Keratinocyte (primary cell): ENCODE measurements around the gene FTO.

Source experiments
- EZH2 ChIP-seq: IDR thresholded peaks from one replicate; pipeline ENCODE4 v1.6.1; 2012; ENCODE audit warnings: inconsistent platforms, mild to moderate bottlenecking, low read length, moderate library complexity
- TF ChIP-seq, protein P1 (sequence below), 3 experiments: IDR thresholded peaks in 1 of 3; conservative IDR thresholded peaks in 1 of 3; optimal IDR thresholded peaks in 1 of 3; 2 replicates in 2 of 3; 3 replicates in 1 of 3; pipeline versions ENCODE3 to v1.5.1; 2011; ENCODE audit warnings: low read length in 3 of 3, mild to moderate bottlenecking in 3 of 3, moderate library complexity in 2 of 3, control low read depth in 1 of 3, inconsistent platforms in 1 of 3; ENCODE audit not compliant: insufficient read depth in 2 of 3; ENCODE audit errors: extremely low read depth in 1 of 3

DNA sequence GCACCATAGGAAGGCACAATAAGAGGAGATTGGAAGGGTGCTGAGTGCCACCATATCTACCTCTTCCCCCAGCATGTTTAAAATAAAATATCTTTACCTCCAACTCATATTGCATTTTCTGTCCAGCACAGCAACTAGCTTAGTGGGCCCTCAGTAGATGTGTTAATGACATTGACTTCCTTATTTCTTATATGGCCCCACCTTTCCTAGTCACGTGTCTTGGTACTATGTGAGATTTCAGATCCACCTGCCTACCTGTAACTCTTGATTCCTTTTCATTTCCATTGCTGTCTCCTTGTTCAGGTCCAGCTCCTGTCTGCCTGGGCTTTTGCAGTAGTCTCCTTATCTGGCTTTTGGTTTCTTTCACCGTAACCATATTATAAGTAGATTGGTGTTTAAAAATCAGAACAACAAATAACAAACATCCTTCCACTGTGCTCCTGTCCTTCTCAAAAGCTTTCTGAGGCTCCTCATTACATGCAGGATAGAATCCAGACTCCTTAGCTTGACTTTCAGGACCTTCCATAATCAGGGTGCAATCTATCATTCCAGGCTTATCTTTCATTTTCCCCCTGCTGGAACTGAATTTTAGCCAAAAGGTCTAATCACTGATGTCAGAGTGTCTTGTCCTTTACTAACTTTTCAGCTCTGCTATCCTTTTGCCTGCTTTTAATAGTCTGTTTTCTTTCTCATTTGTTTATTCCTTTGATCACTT lies 71.3 kb downstream of the FTO start:
- TF ChIP-seq, protein P1, sequence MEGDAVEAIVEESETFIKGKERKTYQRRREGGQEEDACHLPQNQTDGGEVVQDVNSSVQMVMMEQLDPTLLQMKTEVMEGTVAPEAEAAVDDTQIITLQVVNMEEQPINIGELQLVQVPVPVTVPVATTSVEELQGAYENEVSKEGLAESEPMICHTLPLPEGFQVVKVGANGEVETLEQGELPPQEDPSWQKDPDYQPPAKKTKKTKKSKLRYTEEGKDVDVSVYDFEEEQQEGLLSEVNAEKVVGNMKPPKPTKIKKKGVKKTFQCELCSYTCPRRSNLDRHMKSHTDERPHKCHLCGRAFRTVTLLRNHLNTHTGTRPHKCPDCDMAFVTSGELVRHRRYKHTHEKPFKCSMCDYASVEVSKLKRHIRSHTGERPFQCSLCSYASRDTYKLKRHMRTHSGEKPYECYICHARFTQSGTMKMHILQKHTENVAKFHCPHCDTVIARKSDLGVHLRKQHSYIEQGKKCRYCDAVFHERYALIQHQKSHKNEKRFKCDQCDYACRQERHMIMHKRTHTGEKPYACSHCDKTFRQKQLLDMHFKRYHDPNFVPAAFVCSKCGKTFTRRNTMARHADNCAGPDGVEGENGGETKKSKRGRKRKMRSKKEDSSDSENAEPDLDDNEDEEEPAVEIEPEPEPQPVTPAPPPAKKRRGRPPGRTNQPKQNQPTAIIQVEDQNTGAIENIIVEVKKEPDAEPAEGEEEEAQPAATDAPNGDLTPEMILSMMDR (optimal IDR thresholded peaks at IDR 0.05 in 1 of 3, IDR thresholded peaks at IDR 0.05 in 1 of 3, conservative IDR thresholded peaks at IDR 0.05 in 1 of 3; ENCODE audit: extremely low read depth in 1 of 3, insufficient read depth in 2 of 3, low read length in 3 of 3), result no peak
- TF ChIP-seq EZH2, result no peak
